Body of pancreas (tissue), 4 donors: Measurements from ENCODE around the gene MED16. TPM values are rescaled to one million over a fixed set of nuclear protein-coding genes. Genes with fewer than 3 reads are reported as not detected.
A peak's percentile ranks its signal among the peaks of the same experiment; 100 is the strongest.

Experiments
- ATAC-seq: fragments of 150-250 bp; one replicate; pipeline ENCODE4 v1.9.1; 2016
- DNase-seq, 4 donors: peaks; one replicate each; pipeline ENCODE4 v3.0.0-alpha.2; 2019
- H3K27ac ChIP-seq, 4 donors: fragments of 200-600 bp; sonication (generic); 1 replicate in 3 of 4; 2 replicates in 1 of 4; pipeline versions ENCODE4 v1.5.1 to v1.6.1; 2016 to 2019; ENCODE audit warnings: mild to moderate bottlenecking in 1 of 4, mixed read lengths in 1 of 4, moderate library complexity in 1 of 4
- H3K27me3 ChIP-seq, 2 donors: fragments of 200-600 bp; sonication (generic); one replicate each; pipeline ENCODE4 v1.6.0; 2016; ENCODE audit warnings: mild to moderate bottlenecking in 1 of 2
- H3K36me3 ChIP-seq, 2 donors: fragments of 200-600 bp; sonication (generic); replicated peaks in 1 of 2; 2 replicates each; pipeline ENCODE4 v1.5.1; 2016; ENCODE audit warnings: low read depth in 2 of 2; ENCODE audit not compliant: insufficient read depth in 1 of 2
- H3K4me1 ChIP-seq: fragments of 200-600 bp; sonication (generic); one replicate; pipeline ENCODE4 v1.6.0; 2016
- H3K4me3 ChIP-seq, 2 donors: fragments of 200-600 bp; sonication (generic); 1 replicate in 1 of 2; 2 replicates in 1 of 2; pipeline ENCODE4 v1.5.1; 2016 to 2019
- H3K9me3 ChIP-seq, 3 donors: fragments of 200-600 bp; sonication (generic); 1 replicate in 2 of 3; 2 replicates in 1 of 3; pipeline ENCODE4 v1.5.1; 2016
- CTCF ChIP-seq, 7 experiments: fragments of 450-650 bp in 4 of 7; fragments of 200-600 bp in 3 of 7; sonication (generic) in 3 of 7; IDR thresholded peaks; one replicate each; pipeline ENCODE4 v1.5.1; 2016 to 2019; ENCODE audit warnings: antibody characterized with exemption in 7 of 7
- POLR2A ChIP-seq, 3 donors: fragments of 450-650 bp; IDR thresholded peaks; one replicate each; pipeline ENCODE4 v1.6.1; 2016; ENCODE audit warnings: antibody characterized with exemption in 3 of 3, mild to moderate bottlenecking in 2 of 3
- WGBS, 2 donors: methylation state at CpG; one replicate each; pipeline ENCODE4 v1.1.5; 2017; 5-methylcytosine and 5-hydroxymethylcytosine counted together
- intact Hi-C: fragments of 100-400 bp; cut with DNase I; formaldehyde crosslinking; loops from one replicate; pipeline ENCODE4 v1.15.1; 2023
- total RNA-seq, 2 donors: library from RNA; depleted of rRNA; stranded (reverse); fragments of >200 nt; gene quantifications; one replicate each; pipeline ENCODE4 v1.1.0, GENCODE V29; 2016

MED16 gene
- total RNA-seq, 2 donors from 2014 or later, result 35.0 to 49.8 TPM

GRCh38 chr19:940591-941291, 47.8 kb upstream of the MED16 start:
- 0 to 3% methylated on average over 1 to 57 of the region's 64 CpGs for WGBS, 2 donors
- Histone ChIP-seq H3K27ac (peak overlapping the region; percentile 93 to 94 (median 94)), H3K4me1 (peaks cover 45% of the 10 kb centered on the region)

GRCh38 chr19:939922-940321, 46.9 kb upstream of the MED16 start:
- no peaks in the 10 kb centered on the region for H3K27me3 ChIP-seq
- no peaks in the 10 kb centered on the region for H3K36me3 ChIP-seq
- H3K9me3 ChIP-seq, result no peaks in the 10 kb centered on the region
- peaks cover 49% of the 10 kb centered on the region for H3K4me1 ChIP-seq
- 93 to 94% methylated on average over 3 to 7 of the region's 7 CpGs for WGBS, 2 donors
- no peak for ATAC-seq
- H3K27ac ChIP-seq, result peak overlapping the region; percentile 93 to 94 (median 94)
- TF ChIP-seq CTCF (IDR thresholded peaks at IDR 0.05), result no peak
- TF ChIP-seq POLR2A (IDR thresholded peaks at IDR 0.05), result no peak
- intact Hi-C loops, result no loop called here
- H3K4me3 ChIP-seq, result no peak overlapping the region
- DNase-seq, result no peak

More at GRCh38 chr19:940591-941291, 47.8 kb upstream of the MED16 start:
- H3K27me3 ChIP-seq, result no peaks in the 10 kb centered on the region
- no peak overlapping the region for H3K4me3 ChIP-seq
- peak; percentile 89 for ATAC-seq
- peak; percentile 81 to 95 (median 91) for DNase-seq
- intact Hi-C loops, result no loop called here
- TF ChIP-seq POLR2A (IDR thresholded peaks at IDR 0.05), result peak in 2 of 3 donors; percentile 54 to 63
- TF ChIP-seq CTCF (IDR thresholded peaks at IDR 0.05), result peak in 1 of 7 experiments; percentile 26
- H3K9me3 ChIP-seq, result no peaks in the 10 kb centered on the region
- H3K36me3 ChIP-seq, result no peaks in the 10 kb centered on the region

- 83 to 90% methylated on average over 22 of the region's 22 CpGs for WGBS, 2 donors
- no peaks in the 10 kb centered on the region for H3K36me3 ChIP-seq
- no peaks in the 10 kb centered on the region for H3K27me3 ChIP-seq
- DNase-seq (no peak), ATAC-seq (no peak)
- no peak overlapping the region for H3K4me3 ChIP-seq
- H3K4me1 ChIP-seq, result peaks cover 54% of the 10 kb centered on the region
- H3K27ac ChIP-seq, result peak overlapping the region in 3 of 4 donors; percentile 93 to 94 (median 94)
- H3K9me3 ChIP-seq, result no peaks in the 10 kb centered on the region
- TF ChIP-seq CTCF (IDR thresholded peaks at IDR 0.05), result no peak
- intact Hi-C loops, result no loop called here
Measured at GRCh38 chr19:939439-939838, 46.5 kb upstream of the MED16 start.

GRCh38 chr19:938233-938923, 45.4 kb upstream of the MED16 start:
- TF ChIP-seq POLR2A (IDR thresholded peaks at IDR 0.05) (no peak), CTCF (IDR thresholded peaks at IDR 0.05) (no peak)
- H3K4me1 ChIP-seq, result peaks cover 65% of the 10 kb centered on the region
- H3K27ac ChIP-seq, result peak overlapping the region in 1 of 4 donors; percentile 32
- intact Hi-C loops, result no loop called here
- no peaks in the 10 kb centered on the region for H3K36me3 ChIP-seq
- DNase-seq (peak in 1 of 4 donors; percentile 56), ATAC-seq (no peak)
- 63 to 77% methylated on average over 18 to 23 of the region's 23 CpGs for WGBS, 2 donors
- H3K9me3 ChIP-seq, result no peaks in the 10 kb centered on the region
- no peak overlapping the region for H3K4me3 ChIP-seq
- no peaks in the 10 kb centered on the region for H3K27me3 ChIP-seq
